ENCODE measurements around the gene INO80E. TPM values are rescaled to one million over a fixed set of nuclear protein-coding genes. Genes with fewer than 3 reads are reported as not detected.

Gene INO80E
- total RNA-seq, 1 donor from 2014 or later = 93.6 TPM

GRCh38 chr16:29993191-29993902 is 2.7 kb upstream of the INO80E start:
- ATAC-seq (ENCODE audit: low read depth) = no peak
- intact Hi-C loops (cut with micrococcal nuclease) = no loop called here
- Mint-ChIP-seq H3K9me3 (no peaks in the 10 kb centered on the region), H3K4me1 (peaks cover 28% of the 10 kb centered on the region), H3K27me3 (no peaks in the 10 kb centered on the region), H3K27ac (no peak overlapping the region), H3K4me3 (no peak overlapping the region), H3K36me3 (ENCODE audit: low read depth) (peaks cover 64% of the 10 kb centered on the region)
- DNase-seq = no peak
- TF ChIP-seq CTCF (IDR thresholded peaks at IDR 0.05) = no peak
- POLR2A ChIA-PET = interaction anchor here (0.5 to 1.8 kb wide), 5 partner anchors 8 to 67 kb away, joined by 3 to 12 read pairs (median 6); partner anchors contain the start of gene KCTD13
- CTCF ChIA-PET = interaction anchor here (1.5 kb wide), 1 partner anchor 32 kb away, joined by 5 read pairs; the partner anchor contains the start of gene TMEM219

- H3K9me3 Mint-ChIP-seq = no peaks in the 10 kb centered on the region
- DNase-seq (no peak), ATAC-seq (ENCODE audit: low read depth) (no peak)
- H3K4me1 Mint-ChIP-seq = peaks cover 29% of the 10 kb centered on the region
- TF ChIP-seq CTCF (IDR thresholded peaks at IDR 0.05) = no peak
- intact Hi-C loops (cut with micrococcal nuclease) = no loop called here
- H3K27me3 Mint-ChIP-seq = no peaks in the 10 kb centered on the region
- ChIA-PET CTCF (interaction anchor here (1.5 kb wide), 1 partner anchor 32 kb away, joined by 5 read pairs; the partner anchor contains the start of gene TMEM219), POLR2A (interaction anchor here (0.5 to 1.8 kb wide), 4 partner anchors 8 to 68 kb away, joined by 3 to 11 read pairs (median 5); partner anchors contain the start of gene KCTD13)
- peaks cover 63% of the 10 kb centered on the region for H3K36me3 Mint-ChIP-seq (ENCODE audit: low read depth)
- no peak overlapping the region for H3K27ac Mint-ChIP-seq
- H3K4me3 Mint-ChIP-seq = peak overlapping the region; percentile 57
Measured at GRCh38 chr16:29993903-29994599, 2.0 kb upstream of the INO80E start.

- TF ChIP-seq CTCF (IDR thresholded peaks at IDR 0.05) = no peak
- peaks cover 29% of the 10 kb centered on the region for H3K4me1 Mint-ChIP-seq
- DNase-seq (no peak), ATAC-seq (ENCODE audit: low read depth) (peak; percentile 51)
- peaks cover 63% of the 10 kb centered on the region for H3K36me3 Mint-ChIP-seq (ENCODE audit: low read depth)
- no peaks in the 10 kb centered on the region for H3K27me3 Mint-ChIP-seq
- ChIA-PET CTCF (no interaction called here), POLR2A (interaction anchor here (0.5 to 2.2 kb wide), 10 partner anchors 22 to 1846 kb away, joined by 3 to 11 read pairs (median 4); partner anchors contain the start of genes ASPHD1, CDIPT, KCTD13 and TAOK2)
- peak overlapping the region; percentile 97 for H3K27ac Mint-ChIP-seq
- intact Hi-C loops (cut with micrococcal nuclease) = loop anchor here (1.0 to 5.0 kb wide), 3 partner anchors 21 to 1172 kb away; partner anchors contain the start of genes ATXN2L, TAOK2 and TBX6
- H3K4me3 Mint-ChIP-seq = peak overlapping the region; percentile 98
- H3K9me3 Mint-ChIP-seq = no peaks in the 10 kb centered on the region
Measured at GRCh38 chr16:29994600-29995323, 1.3 kb upstream of the INO80E start.

- Mint-ChIP-seq H3K4me3 (peak within 1 kb of the TSS; percentile 98), H3K36me3 (ENCODE audit: low read depth) (peaks cover 60% of the 10 kb centered on the region), H3K4me1 (peaks cover 29% of the 10 kb centered on the region), H3K9me3 (no peaks in the 10 kb centered on the region), H3K27ac (peak within 1 kb of the TSS; percentile 97), H3K27me3 (no peaks in the 10 kb centered on the region)
- TF ChIP-seq CTCF (IDR thresholded peaks at IDR 0.05) = no peak
- peak; percentile 80 for DNase-seq
- ChIA-PET CTCF (interaction anchor here (1.4 kb wide), 1 partner anchor 131 kb away, joined by 4 read pairs; no protein-coding TSS in a partner anchor), POLR2A (interaction anchor here (0.5 to 2.2 kb wide), 11 partner anchors 9 to 1846 kb away, joined by 3 to 11 read pairs (median 5); partner anchors contain the start of genes ALDOA, ASPHD1, CDIPT and KCTD13)
- intact Hi-C loops (cut with micrococcal nuclease) = loop anchor here (1.0 to 5.0 kb wide), 3 partner anchors 22 to 1173 kb away; partner anchors contain the start of genes ATXN2L, TAOK2 and TBX6
- peak; percentile 51 for ATAC-seq (ENCODE audit: low read depth)
Measured at GRCh38 chr16:29995324-29995910, 624 bp upstream of the INO80E start, which contains the start of gene HIRIP3. Gene HIRIP3 (minus strand): TSS chr16:29995617. CDS start chr16:29995605, 12 bp downstream.

Data from activated B cell treated with CpG ODN at 0.5 μM for 24 hours (primary cell).